Activated CD8-positive, alpha-beta T cell treated with anti-CD3 and anti-CD28 coated beads for 36 hours (primary cell): ENCODE results near the gene GRWD1. TPM values are rescaled to one million over a fixed set of nuclear protein-coding genes. Genes with fewer than 3 reads are reported as not detected.

Source experiments
- ATAC-seq: fragments of 200-7000 bp; cut with Tn5 transposase; one replicate; pipeline ENCODE4 v1.10.0; 2021; ENCODE audit warnings: mild to moderate bottlenecking, moderate library complexity
- CTCF ChIA-PET: fragments of 350-600 bp; sonication (Branson Sonifier 250); formaldehyde crosslinking; loops from one replicate; lab custom pipeline; 2021; ENCODE audit warnings: antibody characterized with exemption; lab: Charles Lee
- POLR2A ChIA-PET: fragments of 350-600 bp; sonication (Branson Sonifier 250); formaldehyde crosslinking; loops from one replicate; lab custom pipeline; 2021; ENCODE audit warnings: antibody characterized with exemption; lab: Charles Lee
- DNase-seq: peaks from one replicate; pipeline ENCODE4 v3.0.0-alpha.2; 2020
- H3K27ac Mint-ChIP-seq: one replicate; pipeline ENCODE4 v1.8.0; 2021; ENCODE audit warnings: mild to moderate bottlenecking, mixed read lengths
- H3K27me3 Mint-ChIP-seq: one replicate; pipeline ENCODE4 v1.8.0; 2021; ENCODE audit warnings: mixed read lengths
- H3K36me3 Mint-ChIP-seq: one replicate; pipeline ENCODE4 v1.8.0; 2021; ENCODE audit warnings: low read depth, mixed read lengths
- H3K4me1 Mint-ChIP-seq: one replicate; pipeline ENCODE4 v1.8.0; 2021; ENCODE audit warnings: low read depth, mixed read lengths
- H3K4me3 Mint-ChIP-seq: one replicate; pipeline ENCODE4 v1.8.0; 2021; ENCODE audit warnings: mild to moderate bottlenecking, moderate library complexity, mixed read lengths
- H3K9me3 Mint-ChIP-seq: one replicate; pipeline ENCODE4 v1.8.0; 2021; ENCODE audit warnings: mixed read lengths
- CTCF ChIP-seq: fragments of 200-600 bp; IDR thresholded peaks from one replicate; pipeline ENCODE4 v1.8.0; 2022; ENCODE audit warnings: antibody characterized with exemption, mild to moderate bottlenecking
- intact Hi-C: fragments of 100-400 bp; cut with micrococcal nuclease; formaldehyde crosslinking; loops from one replicate; pipeline ENCODE4 v1.10.0; 2022
- total RNA-seq, 2 experiments: library from RNA; stranded (reverse); gene quantifications; one replicate each; pipeline ENCODE4 v1.2.3, GENCODE V29; 2021

Gene GRWD1
- total RNA-seq, 2 experiments from 2014 or later: 49.4 to 50.1 TPM

- Mint-ChIP-seq H3K27ac (no peak overlapping the region), H3K9me3 (no peaks in the 10 kb centered on the region), H3K36me3 (peaks cover 51% of the 10 kb centered on the region), H3K4me3 (no peak overlapping the region), H3K27me3 (no peaks in the 10 kb centered on the region), H3K4me1 (peaks cover 22% of the 10 kb centered on the region)
- DNase-seq (no peak), ATAC-seq (no peak)
- POLR2A ChIA-PET: interaction anchor here (0.6 to 1.0 kb wide), 2 partner anchors 10 to 100 kb away, joined by 3 read pairs; no protein-coding TSS in a partner anchor
- CTCF ChIA-PET: interaction anchor here (1.7 kb wide), 1 partner anchor 37 kb away, joined by 3 read pairs; no protein-coding TSS in a partner anchor
- intact Hi-C loops: no loop called here
- TF ChIP-seq CTCF: no peak
Measured at GRCh38 chr19:48452289-48453190, 6.8 kb downstream of the GRWD1 start.

GRCh38 chr19:48454150-48454730 is 8.5 kb downstream of the GRWD1 start:
- ChIA-PET POLR2A (interaction anchor here (1.2 kb wide), 1 partner anchor 47 kb away, joined by 3 read pairs; no protein-coding TSS in a partner anchor), CTCF (no interaction called here)
- no peak for TF ChIP-seq CTCF
- intact Hi-C loops: no loop called here
- Mint-ChIP-seq H3K27ac (no peak overlapping the region), H3K36me3 (peaks cover 42% of the 10 kb centered on the region), H3K27me3 (no peaks in the 10 kb centered on the region), H3K9me3 (no peaks in the 10 kb centered on the region), H3K4me3 (no peak overlapping the region), H3K4me1 (peaks cover 12% of the 10 kb centered on the region)
- ATAC-seq: no peak
- no peak for DNase-seq

GRCh38 chr19:48455171-48455907 is 9.6 kb downstream of the GRWD1 start, which contains the start of gene KCNJ14:
Gene KCNJ14, plus strand, starts transcription at chr19:48455574. Its CDS starts 6,151 bp downstream, at chr19:48461725.
- Mint-ChIP-seq H3K9me3 (no peaks in the 10 kb centered on the region), H3K4me3 (no peak within 1 kb of the TSS), H3K4me1 (peaks cover 12% of the 10 kb centered on the region), H3K27me3 (no peaks in the 10 kb centered on the region), H3K27ac (no peak within 1 kb of the TSS), H3K36me3 (peaks cover 44% of the 10 kb centered on the region)
- no peak for ATAC-seq
- ChIA-PET POLR2A (interaction anchor here (0.6 to 1.2 kb wide), 4 partner anchors 9 to 64 kb away, joined by 3 read pairs; partner anchors contain the start of genes GRWD1 and KDELR1), CTCF (no interaction called here)
- intact Hi-C loops: no loop called here
- TF ChIP-seq CTCF: no peak
- no peak for DNase-seq

- no peak overlapping the region for H3K27ac Mint-ChIP-seq
- POLR2A ChIA-PET: interaction anchor here (0.6 to 0.7 kb wide), 3 partner anchors 10 to 65 kb away, joined by 3 read pairs; partner anchors contain the start of genes GRWD1 and KDELR1
- CTCF ChIA-PET: no interaction called here
Measured at GRCh38 chr19:48455908-48456562, 10.3 kb downstream of the GRWD1 start.

More at GRCh38 chr19:48455908-48456562, 10.3 kb downstream of the GRWD1 start:
- DNase-seq: no peak
- no peaks in the 10 kb centered on the region for H3K9me3 Mint-ChIP-seq
- intact Hi-C loops: no loop called here
- no peaks in the 10 kb centered on the region for H3K27me3 Mint-ChIP-seq
- peaks cover 12% of the 10 kb centered on the region for H3K4me1 Mint-ChIP-seq
- H3K36me3 Mint-ChIP-seq: peaks cover 44% of the 10 kb centered on the region
- no peak overlapping the region for H3K4me3 Mint-ChIP-seq
- TF ChIP-seq CTCF: no peak
- ATAC-seq: no peak
